NCI-H2171 (cell line): Measurements from ENCODE around the gene STK16.
"Not testable (repeated sequence)": the region's sequence is repeated elsewhere in the genome, so short reads cannot be mapped to it uniquely, and the experiment has no call there.

Source experiments
- DNase-seq: peaks from one replicate; lab custom pipeline; 2025; lab: John Stamatoyannopoulos, UW

STK16 gene, protein sequence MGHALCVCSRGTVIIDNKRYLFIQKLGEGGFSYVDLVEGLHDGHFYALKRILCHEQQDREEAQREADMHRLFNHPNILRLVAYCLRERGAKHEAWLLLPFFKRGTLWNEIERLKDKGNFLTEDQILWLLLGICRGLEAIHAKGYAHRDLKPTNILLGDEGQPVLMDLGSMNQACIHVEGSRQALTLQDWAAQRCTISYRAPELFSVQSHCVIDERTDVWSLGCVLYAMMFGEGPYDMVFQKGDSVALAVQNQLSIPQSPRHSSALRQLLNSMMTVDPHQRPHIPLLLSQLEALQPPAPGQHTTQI

DNA sequence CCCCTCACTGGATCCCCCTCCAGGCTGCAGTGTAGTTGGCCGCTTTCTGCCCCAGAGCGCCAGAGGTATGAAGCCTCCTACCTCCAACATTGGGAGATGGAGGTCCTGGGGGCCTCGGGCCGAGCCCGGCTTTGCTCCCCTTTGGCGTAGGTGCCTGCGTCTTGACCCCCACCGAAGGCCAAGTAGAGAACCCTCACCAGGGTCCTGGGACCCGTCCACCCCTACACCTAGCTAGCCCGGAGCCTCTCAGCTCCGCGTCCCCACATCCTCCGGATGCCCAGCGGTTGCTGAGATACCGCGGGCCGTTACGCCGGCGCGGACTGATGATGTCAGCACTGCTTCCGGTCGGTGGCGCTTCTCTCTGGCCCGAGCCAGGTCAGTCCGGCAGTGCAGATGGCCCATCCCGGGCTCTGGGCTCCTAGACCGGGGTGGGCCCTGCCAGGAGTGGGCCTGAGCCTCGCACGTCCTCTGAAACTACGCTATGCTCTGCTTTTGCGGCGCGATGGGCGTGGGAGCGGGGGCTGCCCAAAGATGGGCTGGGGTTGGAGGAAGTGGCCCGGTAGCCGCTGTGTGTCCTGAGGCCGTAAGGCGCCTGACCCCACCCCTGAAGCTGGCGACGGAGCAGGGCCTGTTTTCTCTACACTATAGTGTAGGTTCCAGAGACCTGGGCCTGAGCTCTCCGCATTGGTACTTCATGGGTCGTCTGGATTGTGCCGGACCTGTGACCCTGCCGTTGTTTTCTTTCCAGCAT, at the start of gene STK16, which contains the start of gene GLB1L:
STK16 (plus strand) TSS at position 332 of the 751 bp plus-strand sequence. CDS start 521 bp downstream, outside the sequence.
GLB1L (minus strand) TSS at position 297 of the 751 bp plus-strand sequence. CDS start 1,871 bp downstream, outside the sequence.
- peak; percentile 78 for DNase-seq

- no peak for DNase-seq
Measured at GRCh38 chr2:219197388-219197787, 47.9 kb upstream of the STK16 start.

DNA sequence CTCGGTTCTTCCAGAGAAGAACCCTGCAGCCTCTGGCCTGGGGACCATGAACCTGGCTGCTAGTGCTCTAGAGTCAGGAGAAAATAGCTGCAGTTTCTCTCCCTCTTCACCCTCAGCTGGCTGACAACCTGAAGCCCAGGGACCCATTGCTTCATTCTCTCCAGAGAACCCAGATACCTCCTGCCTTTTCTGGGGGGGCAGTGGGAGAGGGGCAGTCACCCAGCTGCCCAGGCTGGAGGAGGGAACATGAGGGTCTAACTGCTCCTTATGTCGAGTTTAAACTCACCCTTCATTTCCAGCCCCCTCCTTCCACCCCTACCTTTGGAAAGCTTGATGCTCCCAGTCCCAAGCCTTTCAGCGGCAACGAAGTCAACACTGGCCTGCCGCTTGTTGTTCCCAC, 46.3 kb upstream of the STK16 start:
- DNase-seq: no peak

DNA sequence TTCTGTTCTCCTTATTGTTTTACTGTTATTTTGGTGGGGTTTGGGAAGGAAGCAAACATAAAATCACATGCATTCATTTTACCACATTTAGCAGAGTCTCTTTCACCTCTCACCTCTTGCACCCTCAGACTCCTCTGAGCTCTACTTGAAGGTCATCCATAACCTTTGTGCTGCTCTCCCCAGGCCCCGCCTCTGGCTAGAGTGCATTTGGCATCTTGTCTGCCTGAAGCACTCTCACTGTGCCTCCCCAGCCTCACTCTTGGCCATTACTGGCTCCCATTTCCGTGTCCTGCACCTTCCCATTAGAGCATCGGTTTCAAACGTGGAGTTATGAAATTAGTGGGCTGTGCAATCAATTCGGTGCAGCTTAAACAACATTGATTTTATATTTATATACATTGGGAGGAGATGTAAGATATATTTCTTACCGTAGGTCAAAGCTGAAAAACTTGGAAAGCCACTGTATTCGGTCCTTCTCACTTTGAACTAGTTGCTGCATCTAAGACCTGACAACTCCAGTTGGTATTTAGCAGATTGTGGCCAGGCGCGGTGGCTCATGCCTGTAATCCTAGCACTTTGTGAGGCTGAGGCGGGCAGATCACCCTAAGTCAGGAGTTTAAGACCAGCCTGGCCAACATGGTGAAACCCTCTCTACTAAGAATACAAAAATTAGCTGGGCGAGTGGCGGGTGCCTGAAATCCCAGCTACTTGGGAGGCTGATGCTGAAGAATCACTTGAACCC, 45.6 kb upstream of the STK16 start:
- no peak for DNase-seq

DNA sequence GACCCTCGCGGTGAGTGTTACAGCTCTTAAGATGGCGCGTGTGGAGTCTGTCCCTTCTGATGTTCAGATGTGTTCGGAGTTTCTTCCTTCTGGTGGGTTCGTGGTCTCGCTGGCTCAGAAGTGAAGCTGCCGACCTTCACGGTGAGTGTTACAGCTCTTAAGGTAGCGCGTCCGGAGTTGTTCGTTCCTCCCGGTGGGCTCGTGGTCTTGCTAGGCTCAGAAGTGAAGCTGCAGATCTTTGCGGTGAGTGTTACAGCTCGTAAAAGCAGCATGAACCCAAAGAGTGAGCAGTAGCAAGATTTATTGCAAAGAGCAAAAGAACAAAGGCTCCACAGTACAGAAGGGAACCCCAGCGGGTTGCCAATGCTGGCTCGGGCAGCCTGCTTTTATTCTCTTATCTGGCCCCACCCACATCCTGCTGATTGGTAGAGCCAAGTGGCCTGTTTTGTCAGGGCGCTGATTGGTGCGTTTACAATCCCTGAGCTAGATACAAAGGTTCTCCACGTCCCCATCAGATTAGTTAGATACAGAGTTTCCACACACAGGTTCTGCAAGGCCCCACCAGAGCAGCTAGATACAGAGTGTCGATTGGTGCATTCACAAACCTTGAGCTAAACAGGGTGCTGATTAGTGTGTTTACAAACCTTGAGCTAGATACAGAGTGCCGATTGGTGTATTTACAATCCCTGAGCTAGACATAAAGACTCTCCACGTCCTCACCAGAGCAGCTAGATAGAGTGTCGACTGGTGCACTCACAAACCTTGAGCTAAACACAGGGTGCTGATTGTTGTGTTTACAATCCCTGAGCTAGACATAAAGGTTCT, 44.6 kb upstream of the STK16 start:
- not testable (repeated sequence) for DNase-seq

DNA sequence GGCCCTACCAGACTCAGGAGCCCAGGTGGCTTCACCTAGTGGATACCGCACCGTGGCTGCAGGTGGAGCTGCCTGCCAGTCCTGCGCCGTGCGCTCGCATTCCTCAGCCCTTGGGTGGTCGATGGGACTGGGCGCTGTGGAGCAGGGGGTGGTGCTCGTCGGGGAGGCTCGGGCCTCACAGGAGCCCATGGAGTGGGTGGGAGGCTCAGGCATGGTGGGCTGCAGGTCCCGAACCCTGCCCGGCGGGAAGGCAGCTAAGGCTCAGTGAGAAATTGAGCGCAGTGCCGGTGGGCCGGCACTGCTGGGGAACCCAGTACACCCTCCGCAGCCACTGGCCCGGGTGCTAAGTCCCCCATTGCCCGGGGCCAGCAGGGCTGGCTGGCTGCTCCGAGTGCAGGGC, 43.9 kb upstream of the STK16 start:
- not testable (repeated sequence) for DNase-seq

- no peak for DNase-seq
Measured at GRCh38 chr2:219204425-219205164, 40.7 kb upstream of the STK16 start.

DNA sequence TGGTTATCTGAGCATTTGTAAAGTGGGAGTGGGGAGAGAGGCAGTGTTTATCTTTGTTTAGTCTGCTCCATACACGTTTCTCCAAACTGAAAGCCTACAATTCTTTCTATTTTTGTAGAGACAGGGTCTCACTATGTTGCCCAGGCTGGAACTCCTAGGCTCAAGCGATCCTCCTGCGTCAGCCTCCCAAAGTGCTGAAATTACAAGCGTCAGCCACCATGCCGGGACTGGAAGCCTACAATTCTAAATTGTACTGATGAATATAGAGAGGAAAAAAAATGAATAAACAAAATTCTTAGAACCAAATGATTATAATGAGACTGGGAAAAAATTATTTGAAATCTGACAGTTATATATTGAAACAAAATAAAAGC, 40.1 kb upstream of the STK16 start:
- no peak for DNase-seq

- no peak for DNase-seq
Measured at GRCh38 chr2:219205981-219206327, 39.3 kb upstream of the STK16 start.

DNA sequence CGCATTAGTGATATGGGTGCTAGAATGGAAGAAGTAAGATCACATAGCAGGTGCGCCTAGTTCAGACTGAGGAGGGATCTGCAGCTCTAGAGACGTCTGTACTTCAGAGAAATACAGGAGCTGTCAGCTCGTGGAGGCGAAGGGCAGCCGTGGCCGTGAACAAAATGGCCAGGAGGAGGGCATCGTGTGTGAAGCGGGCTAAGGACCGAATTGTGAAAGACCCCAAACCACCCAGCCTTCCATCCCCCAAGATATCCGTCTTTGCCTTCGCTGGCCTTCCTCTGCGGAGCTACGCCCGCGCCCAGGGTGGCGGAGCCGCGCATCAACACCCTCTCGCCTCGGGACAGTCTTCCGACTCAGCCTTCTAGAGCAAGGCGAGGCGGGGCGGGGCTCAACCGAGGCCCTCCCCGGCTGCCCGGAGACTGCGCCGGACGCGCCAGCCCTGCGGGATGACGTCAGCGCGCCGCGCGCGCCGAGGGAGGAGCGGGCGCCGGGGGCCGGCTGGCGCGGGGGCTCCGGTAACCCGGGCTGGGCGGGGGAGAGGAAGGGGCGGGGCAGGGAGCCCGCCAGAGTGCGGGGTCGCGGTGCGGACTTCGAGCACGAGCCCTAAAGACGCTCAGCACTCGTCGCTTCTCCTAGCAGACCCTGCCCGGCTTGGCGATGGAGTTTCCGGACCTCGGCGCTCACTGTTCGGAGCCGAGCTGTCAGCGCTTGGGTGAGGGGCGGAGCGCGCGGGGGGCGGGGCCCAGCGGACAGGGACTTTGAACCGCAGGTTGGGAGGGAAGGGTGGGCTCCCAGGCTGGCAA, 38.7 kb upstream of the STK16 start, which contains the start of gene ZFAND2B:
ZFAND2B (plus strand) TSS at position 455 of the 806 bp plus-strand sequence; CDS start at position 661, 206 bp downstream.
- DNase-seq: peak; percentile 92

- no peak for DNase-seq
Measured at GRCh38 chr2:219207134-219207883, 38.0 kb upstream of the STK16 start.

DNA sequence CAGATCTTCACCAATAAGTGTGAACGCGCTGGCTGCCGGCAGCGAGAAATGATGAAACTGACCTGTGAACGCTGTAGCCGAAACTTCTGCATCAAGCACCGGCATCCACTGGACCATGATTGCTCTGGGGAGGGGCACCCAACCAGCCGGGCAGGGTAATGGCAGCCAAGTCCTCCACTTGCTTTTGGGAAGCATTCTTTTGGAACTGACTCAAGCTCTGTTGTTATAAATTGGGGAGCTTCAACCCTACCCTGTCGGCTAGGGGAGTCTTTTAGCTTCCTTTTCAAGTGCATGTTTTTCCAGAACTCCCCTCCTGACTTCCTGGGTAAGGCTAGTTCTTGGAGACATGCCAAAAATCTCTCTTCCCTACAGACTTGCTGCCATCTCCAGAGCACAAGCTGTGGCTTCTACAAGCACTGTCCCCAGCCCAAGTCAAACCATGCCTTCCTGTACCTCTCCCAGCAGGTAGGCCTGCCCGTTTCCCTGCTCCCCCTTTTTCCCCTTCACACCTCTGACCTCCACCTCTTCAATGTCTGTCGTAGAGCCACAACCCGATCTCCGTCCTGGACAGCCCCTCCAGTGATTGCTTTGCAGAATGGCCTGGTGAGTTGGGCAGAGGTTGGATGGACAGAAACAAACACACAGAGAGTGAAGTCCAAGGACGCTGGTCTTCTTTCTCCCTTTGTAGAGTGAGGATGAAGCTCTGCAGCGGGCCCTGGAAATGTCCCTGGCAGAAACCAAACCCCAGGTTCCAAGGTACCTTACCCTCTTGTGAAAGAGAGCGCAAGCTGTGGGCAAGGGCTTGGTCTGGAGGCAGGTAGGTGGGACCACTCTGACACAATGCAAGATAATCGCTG, 37.2 kb upstream of the STK16 start:
- DNase-seq: no peak

- DNase-seq: no peak
Measured at GRCh38 chr2:219209236-219210195, 35.8 kb upstream of the STK16 start.

- no peak for DNase-seq
Measured at GRCh38 chr2:219210196-219210885, 34.9 kb upstream of the STK16 start.

DNA sequence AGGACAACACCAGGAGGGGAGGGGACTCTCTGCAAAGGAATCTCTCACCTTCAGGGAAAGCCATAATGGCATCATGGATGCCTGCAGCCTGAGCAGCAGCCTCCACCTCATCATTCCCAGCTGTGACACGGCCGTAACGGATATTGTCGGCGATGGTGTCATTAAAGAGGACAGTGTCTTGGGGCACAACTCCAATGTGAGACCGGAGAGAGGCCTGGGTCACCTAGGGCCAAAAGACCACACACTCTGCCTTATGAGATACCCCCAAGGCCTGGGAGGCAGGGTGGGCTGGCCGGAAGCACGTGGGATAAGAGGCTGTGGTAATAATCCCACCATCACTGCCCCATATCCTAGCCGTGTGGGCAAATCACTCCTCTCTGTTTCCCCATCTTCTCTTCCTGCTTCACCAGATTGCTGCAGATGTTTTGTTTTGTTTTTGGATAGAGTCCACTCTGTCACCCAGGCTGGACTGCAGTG, 34.4 kb upstream of the STK16 start:
- DNase-seq: no peak

- no peak for DNase-seq
Measured at GRCh38 chr2:219213026-219213415, 32.3 kb upstream of the STK16 start.
